ENCODE results near the gene ERG.

Gene ERG

GRCh38 chr21:38531591-38531990 lies 33.3 kb upstream of the ERG start:
- no peak for TF ChIP-seq CTCF (IDR thresholded peaks at IDR 0.05)
- DNase-seq (ENCODE audit: low spot score): no peak
- no peak overlapping the region for H3K4me3 ChIP-seq
- H3K27ac ChIP-seq: no peak overlapping the region

- no peak for TF ChIP-seq CTCF (IDR thresholded peaks at IDR 0.05)
- no peak overlapping the region for H3K27ac ChIP-seq
These were observed 32.8 kb upstream of the ERG start for GRCh38 chr21:38531039-38531541.

GRCh38 chr21:38527737-38528136 lies 29.5 kb upstream of the ERG start:
- no peak for TF ChIP-seq CTCF (IDR thresholded peaks at IDR 0.05)
- Histone ChIP-seq H3K4me3 (no peak overlapping the region), H3K27ac (no peak overlapping the region)
- DNase-seq (ENCODE audit: low spot score): no peak

More at GRCh38 chr21:38531039-38531541, 32.8 kb upstream of the ERG start:
- no peak for DNase-seq (ENCODE audit: low spot score)
- no peak overlapping the region for H3K4me3 ChIP-seq

- no peak overlapping the region for H3K27ac ChIP-seq
These were observed 27.2 kb upstream of the ERG start for GRCh38 chr21:38525454-38525853.

GRCh38 chr21:38524168-38525153 lies 26.2 kb upstream of the ERG start:
- TF ChIP-seq CTCF (IDR thresholded peaks at IDR 0.05): no peak
- Histone ChIP-seq H3K4me3 (no peak overlapping the region), H3K27ac (no peak overlapping the region)
- DNase-seq (ENCODE audit: low spot score): no peak

More at GRCh38 chr21:38525454-38525853, 27.2 kb upstream of the ERG start:
- DNase-seq (ENCODE audit: low spot score): no peak
- no peak for TF ChIP-seq CTCF (IDR thresholded peaks at IDR 0.05)
- H3K4me3 ChIP-seq: no peak overlapping the region

GRCh38 chr21:38520511-38520910 lies 22.2 kb upstream of the ERG start:
- no peak for DNase-seq (ENCODE audit: low spot score)
- no peak overlapping the region for H3K4me3 ChIP-seq
- no peak for TF ChIP-seq CTCF (IDR thresholded peaks at IDR 0.05)
- no peak overlapping the region for H3K27ac ChIP-seq
